Astrocyte (in vitro differentiated cells and primary cell): ENCODE results near the gene FOSL2. TPM values are rescaled to one million over a fixed set of nuclear protein-coding genes. Genes with fewer than 3 reads are reported as not detected.

Experiments used
- DNase-seq: peaks from one replicate; pipeline ENCODE4 v3.0.0-alpha.2; 2010; ENCODE audit warnings: low read depth
- FAIRE-seq: peaks from 2 replicates; lab custom pipeline; 2011; peaks lifted over from hg19 to GRCh38; lab: Jason Lieb, UNC
- H2AFZ ChIP-seq: 2 replicates; pipeline ENCODE4 v1.6.0; 2012; ENCODE audit warnings: low read depth, low read length, inconsistent platforms
- H3K27ac ChIP-seq: 2 replicates; pipeline ENCODE4 v1.5.1; 2011; ENCODE audit warnings: low read depth, low read length, inconsistent platforms
- H3K27me3 ChIP-seq: 2 replicates; pipeline ENCODE4 v1.6.0; 2011; ENCODE audit warnings: low read length, inconsistent platforms; ENCODE audit not compliant: insufficient read depth
- H3K36me3 ChIP-seq: 2 replicates; pipeline ENCODE4 v1.5.1; 2011; ENCODE audit warnings: low read length, inconsistent platforms; ENCODE audit not compliant: insufficient read depth
- H3K4me1 ChIP-seq: 2 replicates; pipeline ENCODE4 v1.5.1; 2011; ENCODE audit warnings: low read length, inconsistent platforms; ENCODE audit not compliant: insufficient read depth
- H3K4me2 ChIP-seq: 2 replicates; pipeline ENCODE4 v1.6.0; 2012; ENCODE audit warnings: low read length, inconsistent platforms
- H3K4me3 ChIP-seq: 2 replicates; pipeline ENCODE4 v1.5.1; 2011; ENCODE audit warnings: low read depth, mild to moderate bottlenecking, low read length, inconsistent platforms; ENCODE audit not compliant: insufficient read depth
- H3K79me2 ChIP-seq: 2 replicates; pipeline ENCODE4 v1.6.0; 2012; ENCODE audit warnings: mild to moderate bottlenecking, low read length, inconsistent platforms; ENCODE audit not compliant: insufficient read depth
- H3K9ac ChIP-seq: 2 replicates; pipeline ENCODE4 v1.6.0; 2012; ENCODE audit warnings: mild to moderate bottlenecking, low read length, inconsistent platforms
- H3K9me3 ChIP-seq: 2 replicates; pipeline ENCODE4 v1.5.1; 2012; ENCODE audit warnings: low read depth, mild to moderate bottlenecking, low read length, inconsistent platforms; ENCODE audit not compliant: insufficient read depth
- H4K20me1 ChIP-seq: 2 replicates; pipeline ENCODE4 v1.6.0; 2012; ENCODE audit warnings: low read length, inconsistent platforms; ENCODE audit not compliant: insufficient read depth
- H3K27ac Mint-ChIP-seq: one replicate; pipeline ENCODE4 v1.8.0; 2021; ENCODE audit warnings: mild to moderate bottlenecking, mixed read lengths; ENCODE audit not compliant: unreplicated experiment
- H3K27me3 Mint-ChIP-seq: one replicate; pipeline ENCODE4 v1.8.0; 2021; ENCODE audit warnings: low read depth, mixed read lengths; ENCODE audit not compliant: unreplicated experiment
- H3K36me3 Mint-ChIP-seq: one replicate; pipeline ENCODE4 v1.8.0; 2021; ENCODE audit warnings: low read depth, mixed read lengths; ENCODE audit not compliant: unreplicated experiment
- H3K4me1 Mint-ChIP-seq: one replicate; pipeline ENCODE4 v1.8.0; 2021; ENCODE audit warnings: low read depth, mixed read lengths; ENCODE audit not compliant: unreplicated experiment
- H3K4me3 Mint-ChIP-seq: one replicate; pipeline ENCODE4 v1.8.0; 2021; ENCODE audit warnings: mild to moderate bottlenecking, moderate library complexity, mixed read lengths; ENCODE audit not compliant: unreplicated experiment
- H3K9me3 Mint-ChIP-seq: one replicate; pipeline ENCODE4 v1.8.0; 2021; ENCODE audit warnings: mild to moderate bottlenecking, mixed read lengths; ENCODE audit not compliant: unreplicated experiment
- CTCF ChIP-seq: IDR thresholded peaks from 2 replicates; pipeline ENCODE4 v1.5.1; 2011; ENCODE audit warnings: low read depth, mild to moderate bottlenecking, inconsistent platforms, low read length, moderate library complexity; ENCODE audit not compliant: insufficient read depth
- EZH2 ChIP-seq: IDR thresholded peaks from 2 replicates; pipeline ENCODE4 v1.6.1; 2012; ENCODE audit warnings: mild to moderate bottlenecking, low read length, inconsistent platforms; ENCODE audit not compliant: insufficient read depth
- total RNA-seq: library from RNA; stranded (reverse); gene quantifications from 2 replicates; pipeline ENCODE4 v1.2.1, GENCODE V29; 2021

The FOSL2 gene
- total RNA-seq, 1 donor from 2014 or later = 158 TPM

- FAIRE-seq = no peak
- Histone ChIP-seq H3K4me2 (peak overlapping the region; percentile 95), H3K79me2 (peaks cover 24% of the 10 kb centered on the region), H3K4me3 (peak overlapping the region; percentile 82), H2AFZ (peak overlapping the region; percentile 55), H3K27ac (peak overlapping the region; percentile 94), H3K36me3 (no peaks in the 10 kb centered on the region), H3K4me1 (peaks cover 36% of the 10 kb centered on the region), H3K9me3 (no peaks in the 10 kb centered on the region), H3K9ac (peak overlapping the region; percentile 97), H3K27me3 (no peaks in the 10 kb centered on the region), H4K20me1 (peaks cover 12% of the 10 kb centered on the region)
- Mint-ChIP-seq H3K4me1 (peaks cover 20% of the 10 kb centered on the region), H3K27ac (peak overlapping the region; percentile 99), H3K9me3 (no peaks in the 10 kb centered on the region), H3K4me3 (peak overlapping the region; percentile 82), H3K27me3 (no peaks in the 10 kb centered on the region), H3K36me3 (peaks cover 5% of the 10 kb centered on the region)
- TF ChIP-seq CTCF (no peak), EZH2 (no peak)
- DNase-seq = peak; percentile 90
These were observed 2.4 kb upstream of the FOSL2 start for GRCh38 chr2:28390241-28390745.

GRCh38 chr2:28390746-28391563 is 1.7 kb upstream of the FOSL2 start:
- Mint-ChIP-seq H3K4me1 (peaks cover 20% of the 10 kb centered on the region), H3K27me3 (no peaks in the 10 kb centered on the region), H3K9me3 (no peaks in the 10 kb centered on the region), H3K4me3 (peak overlapping the region; percentile 82), H3K36me3 (peaks cover 5% of the 10 kb centered on the region), H3K27ac (peak overlapping the region; percentile 88)
- DNase-seq (peak; percentile 88), FAIRE-seq (no peak)
- Histone ChIP-seq H3K36me3 (no peaks in the 10 kb centered on the region), H3K4me2 (peak overlapping the region; percentile 95), H2AFZ (peak overlapping the region; percentile 55), H3K4me1 (peaks cover 41% of the 10 kb centered on the region), H3K27ac (peak overlapping the region; percentile 94), H3K4me3 (peak overlapping the region; percentile 82), H3K27me3 (no peaks in the 10 kb centered on the region), H3K9me3 (no peaks in the 10 kb centered on the region), H4K20me1 (peaks cover 19% of the 10 kb centered on the region), H3K79me2 (peaks cover 31% of the 10 kb centered on the region), H3K9ac (peak overlapping the region; percentile 97)
- no peak for TF ChIP-seq CTCF
- no peak for TF ChIP-seq EZH2
